AG09309 (cell line): ENCODE results near the gene HYAL2.
A peak's percentile ranks its signal among the peaks of the same experiment; 100 is the strongest.

Experiments used
- DNase-seq: peaks from one replicate; pipeline ENCODE4 v3.0.0-alpha.2; 2010; ENCODE audit warnings: low read depth
- H3K4me3 ChIP-seq: 2 replicates; pipeline ENCODE4 v1.5.1; 2011; ENCODE audit warnings: mild to moderate bottlenecking, low read depth, low read length, moderate library complexity; ENCODE audit not compliant: control insufficient read depth
- CTCF ChIP-seq: IDR thresholded peaks from 2 replicates; pipeline ENCODE4 v1.5.1; 2011; ENCODE audit warnings: mild to moderate bottlenecking, low read depth, low read length, inconsistent platforms; ENCODE audit not compliant: insufficient read depth, control insufficient read depth; ENCODE audit errors: missing control alignments

HYAL2 gene

GRCh38 chr3:50322386-50323091 lies at the start of gene HYAL2:
HYAL2 (minus strand) TSS chr3:50322745; CDS start chr3:50320489, 2,256 bp downstream.
- H3K4me3 ChIP-seq = peak within 1 kb of the TSS; percentile 61
- TF ChIP-seq CTCF = no peak
- DNase-seq = no peak

DNA sequence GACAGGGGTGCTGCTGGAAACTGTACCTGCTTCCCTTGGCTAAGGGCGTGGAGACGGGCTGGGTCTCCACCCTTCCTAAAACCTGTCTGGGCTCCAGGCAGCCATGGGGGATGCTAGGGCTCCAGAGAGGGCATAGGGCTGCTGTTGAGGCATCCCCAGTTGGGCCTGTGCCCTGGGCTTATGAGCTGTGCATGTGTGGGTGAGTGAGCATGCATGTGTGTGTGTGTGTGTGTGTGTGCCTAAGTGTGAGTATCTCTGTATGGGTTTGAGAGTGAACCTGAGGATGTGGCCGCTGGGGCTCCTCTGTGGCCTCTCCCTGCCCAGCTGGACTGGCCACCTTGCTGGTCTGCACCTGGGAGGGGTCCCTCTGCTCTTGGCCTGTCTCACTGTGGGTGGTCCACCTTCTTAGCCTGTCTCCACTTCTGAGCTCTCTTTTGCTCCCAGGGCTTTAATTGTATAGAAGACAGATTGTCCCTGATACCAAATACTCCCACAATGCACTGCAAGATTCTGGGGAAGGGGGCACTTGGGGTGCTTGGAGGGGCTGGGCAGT lies 48.7 kb upstream of the HYAL2 start:
- TF ChIP-seq CTCF = no peak
- no peak for DNase-seq
- H3K4me3 ChIP-seq = no peak overlapping the region

DNA sequence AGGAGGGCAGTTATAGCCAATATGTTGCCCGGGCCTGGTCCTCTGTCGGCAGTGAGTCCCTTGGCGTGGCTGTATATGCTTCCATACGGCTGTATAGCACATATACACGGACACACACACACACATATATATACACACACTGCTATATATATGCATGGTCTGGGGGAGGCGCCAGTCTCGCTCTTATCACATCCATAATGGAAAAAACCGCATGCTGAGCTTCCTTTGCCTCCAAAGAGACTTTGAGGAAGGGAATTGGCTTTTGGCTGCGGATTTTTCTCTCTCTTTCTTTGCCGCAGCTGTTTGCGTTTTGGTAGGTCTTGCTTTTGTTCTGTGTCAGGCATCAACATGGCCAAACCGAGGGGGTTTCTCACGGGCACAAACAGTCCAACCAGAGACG lies 48.0 kb upstream of the HYAL2 start:
- no peak for TF ChIP-seq CTCF
- DNase-seq = no peak
- no peak overlapping the region for H3K4me3 ChIP-seq

- DNase-seq = no peak
- H3K4me3 ChIP-seq = no peak overlapping the region
- TF ChIP-seq CTCF = no peak
These were observed 46.6 kb upstream of the HYAL2 start for GRCh38 chr3:50369012-50369670.

- no peak for TF ChIP-seq CTCF
- no peak overlapping the region for H3K4me3 ChIP-seq
- DNase-seq = no peak
These were observed 43.3 kb upstream of the HYAL2 start for GRCh38 chr3:50365842-50366220.

- H3K4me3 ChIP-seq = peak overlapping the region; percentile 38
- TF ChIP-seq CTCF = no peak
- no peak for DNase-seq
These were observed 42.7 kb upstream of the HYAL2 start for GRCh38 chr3:50365080-50365841.
